Ovary (tissue), 9 donors: Measurements from ENCODE around the gene PANX1. TPM values are rescaled to one million over a fixed set of nuclear protein-coding genes. Genes with fewer than 3 reads are reported as not detected.

ENCODE experiments used
- DNase-seq, 5 donors: peaks; one replicate each; pipeline ENCODE4 v3.0.0-alpha.2; 2019 to 2020
- H3K27ac ChIP-seq, 2 donors: fragments of 200-600 bp; one replicate each; pipeline versions ENCODE4 v1.5.1 to v1.8.0; 2019 to 2022
- H3K27me3 ChIP-seq: fragments of 200-600 bp; one replicate; pipeline ENCODE4 v1.8.0; 2022
- H3K36me3 ChIP-seq: fragments of 200-600 bp; sonication (generic); one replicate; pipeline ENCODE4 v1.5.1; 2019
- H3K4me1 ChIP-seq: one replicate; pipeline ENCODE4 v1.8.1; 2013; ENCODE audit warnings: mild to moderate bottlenecking, moderate library complexity; ENCODE audit not compliant: insufficient read depth
- H3K4me3 ChIP-seq: fragments of 200-600 bp; sonication (generic); one replicate; pipeline ENCODE4 v1.5.1; 2017
- H3K9me3 ChIP-seq, 2 donors: fragments of 200-600 bp in 1 of 2; sonication (generic) in 1 of 2; one replicate each; pipeline versions ENCODE4 v1.5.1 to v1.8.1; 2013 to 2019; ENCODE audit warnings: mild to moderate bottlenecking in 1 of 2, moderate library complexity in 1 of 2
- CTCF ChIP-seq, 3 donors: fragments of 450-650 bp in 2 of 3; fragments of 200-600 bp in 1 of 3; IDR thresholded peaks; one replicate each; pipeline versions ENCODE4 v1.5.1 to v1.8.0; 2016 to 2022; ENCODE audit warnings: antibody characterized with exemption in 3 of 3, mild to moderate bottlenecking in 1 of 3
- EP300 ChIP-seq: sonication (generic); formaldehyde crosslinking; IDR thresholded peaks from one replicate; pipeline ENCODE4 v1.6.1; 2017; ENCODE audit warnings: antibody characterized with exemption
- POLR2A ChIP-seq: fragments of 450-650 bp; IDR thresholded peaks from one replicate; pipeline ENCODE4 v1.6.1; 2017; ENCODE audit warnings: antibody characterized with exemption, mild to moderate bottlenecking, moderate library complexity
- WGBS, 3 donors: extraction: QIAGEN DNeasy Blood & Tissue Kit in 1 of 3; methylation state at CpG; one replicate each; pipeline versions ENCODE4 v1.1.5 to v1.1.7; 2013 to 2017; 5-methylcytosine and 5-hydroxymethylcytosine counted together
- intact Hi-C, 4 donors: fragments of 100-400 bp; cut with DNase I; formaldehyde crosslinking; loops; one replicate each; pipeline versions ENCODE4 v1.11.0 to v1.15.1; 2022 to 2023
- polyA plus RNA-seq, 2 donors: library from polyadenylated mRNA; stranded (reverse); fragments of 200-250 nt in 1 of 2; fragments of 350-450 nt in 1 of 2; fragmentation: Illumina TruSeq in 1 of 2; extraction: RNeasy Lipid Tissue Mini Kit (QIAGEN cat#74804) in 1 of 2; gene quantifications; one replicate each; pipeline ENCODE4 v1.2.3, GENCODE V29; 2013 to 2014
- total RNA-seq, 7 donors: library from RNA; depleted of rRNA in 2 of 7; stranded (reverse); fragments of >200 nt in 2 of 7; fragmentation: NEBNext Ultra II Directional in 3 of 7; extraction: Animal tissue kit (Norgen Biotek cat#: 25700) in 3 of 7; gene quantifications; one replicate each; pipeline versions ENCODE4 v1.1.0 to v1.2.4, GENCODE V29; 2016 to 2023
- donor health status: DM: no; HTN: no; CAD: no; lungs with moderate emphysema.
- donor health status: DM: no; HTN: no; CAD: no.
- donor health status: Bipolar disorder and iron deficiency.
- donor health status: DM: yes; HTN: yes; CAD: no.
- donor health status: DM: no; HTN: no; CAD: no.
- donor health status: DM: yes; HTN: yes; CAD: no.

Gene PANX1
- total and polyA plus RNA-seq, 9 donors = 4.9 to 37.9 (median 12.7) TPM

GRCh38 chr11:94196363-94196762 lies 67.7 kb downstream of the PANX1 start:
- Histone ChIP-seq H3K9me3 (no peaks in the 10 kb centered on the region), H3K27me3 (no peaks in the 10 kb centered on the region), H3K27ac (no peak overlapping the region), H3K4me1 (no peaks in the 10 kb centered on the region), H3K4me3 (no peak overlapping the region), H3K36me3 (no peaks in the 10 kb centered on the region)
- no peak for TF ChIP-seq CTCF (IDR thresholded peaks at IDR 0.05)
- no peak for TF ChIP-seq POLR2A
- no peak for TF ChIP-seq EP300
- 79 to 90% (median 83%) methylated on average over 4 of the region's 4 CpGs for WGBS, 3 donors
- no peak for DNase-seq
- intact Hi-C loops = no loop called here

GRCh38 chr11:94198718-94199117 lies 70.1 kb downstream of the PANX1 start:
- TF ChIP-seq POLR2A = no peak
- no peak for TF ChIP-seq CTCF (IDR thresholded peaks at IDR 0.05)
- TF ChIP-seq EP300 = no peak
- Histone ChIP-seq H3K4me1 (no peaks in the 10 kb centered on the region), H3K4me3 (no peak overlapping the region), H3K36me3 (no peaks in the 10 kb centered on the region), H3K27me3 (no peaks in the 10 kb centered on the region), H3K9me3 (no peaks in the 10 kb centered on the region), H3K27ac (no peak overlapping the region)
- 90 to 97% (median 92%) methylated on average over 3 of the region's 3 CpGs for WGBS, 3 donors
- intact Hi-C loops = no loop called here
- no peak for DNase-seq

GRCh38 chr11:94199136-94200130 lies 70.8 kb downstream of the PANX1 start:
- DNase-seq = no peak
- 65 to 85% (median 77%) methylated on average over 5 of the region's 5 CpGs for WGBS, 3 donors
- intact Hi-C loops = loop anchor here in 1 of 4 donors (10.0 kb wide), 1 partner anchor 115 kb away; no protein-coding TSS in a partner anchor
- H3K27me3 ChIP-seq = no peaks in the 10 kb centered on the region
- H3K4me3 ChIP-seq = no peak overlapping the region
- H3K4me1 ChIP-seq = no peaks in the 10 kb centered on the region
- no peaks in the 10 kb centered on the region for H3K9me3 ChIP-seq
- H3K36me3 ChIP-seq = no peaks in the 10 kb centered on the region
- no peak overlapping the region for H3K27ac ChIP-seq
- TF ChIP-seq EP300 (no peak), POLR2A (no peak), CTCF (IDR thresholded peaks at IDR 0.05) (no peak)

- Histone ChIP-seq H3K27ac (no peak overlapping the region), H3K4me1 (no peaks in the 10 kb centered on the region), H3K36me3 (no peaks in the 10 kb centered on the region), H3K4me3 (no peak overlapping the region), H3K9me3 (no peaks in the 10 kb centered on the region), H3K27me3 (no peaks in the 10 kb centered on the region)
- intact Hi-C loops = loop anchor here in 1 of 4 donors (10.0 kb wide), 1 partner anchor 116 kb away; no protein-coding TSS in a partner anchor
- no peak for DNase-seq
- TF ChIP-seq CTCF (IDR thresholded peaks at IDR 0.05) (no peak), EP300 (no peak), POLR2A (no peak)
- 34 to 47% (median 42%) methylated on average over 3 of the region's 3 CpGs for WGBS, 3 donors
Measured at GRCh38 chr11:94201004-94201465, 72.4 kb downstream of the PANX1 start.
